Endothelial cell of hepatic sinusoid (primary cell): ENCODE measurements around the gene FIBCD1.

Experiments used
- in situ Hi-C: cut with HindIII; loops from 2 replicates; pipeline ENCODE4 v1.10.0; 2017; ENCODE audit warnings: low sequenced_read_pairs

The FIBCD1 gene

DNA sequence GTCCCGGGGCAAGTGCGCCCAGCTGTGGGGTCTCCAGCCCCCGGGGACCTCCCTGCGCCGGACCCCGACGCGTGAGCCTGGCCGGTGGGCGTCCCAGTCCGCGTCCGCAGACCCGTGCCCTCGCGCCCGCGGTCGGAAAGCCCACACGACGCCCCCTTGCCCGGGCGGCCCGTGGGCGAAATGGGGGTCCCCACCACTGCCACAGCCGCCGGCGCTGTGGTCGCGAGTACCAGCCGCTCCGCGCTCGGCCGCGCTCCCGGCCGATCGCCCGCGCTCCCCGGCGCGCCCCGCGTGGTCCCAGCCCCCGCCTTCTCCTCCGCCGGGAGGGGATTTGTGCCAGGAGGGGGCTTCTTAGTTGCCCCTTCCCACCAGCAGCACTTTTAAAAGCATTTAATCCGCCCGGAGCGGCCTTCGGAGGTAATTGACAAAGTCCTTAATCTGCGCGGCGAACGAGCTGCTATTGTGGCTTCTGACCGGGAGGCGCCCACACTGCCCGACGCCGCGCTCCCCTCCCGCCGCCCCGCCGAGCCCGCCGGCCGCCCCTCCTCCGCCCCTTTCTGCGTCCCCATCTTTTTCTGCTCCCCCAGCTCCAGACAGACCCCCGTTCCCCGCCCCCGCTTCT is 469 bp upstream of the FIBCD1 start:
- in situ Hi-C loops, result no loop called here

DNA sequence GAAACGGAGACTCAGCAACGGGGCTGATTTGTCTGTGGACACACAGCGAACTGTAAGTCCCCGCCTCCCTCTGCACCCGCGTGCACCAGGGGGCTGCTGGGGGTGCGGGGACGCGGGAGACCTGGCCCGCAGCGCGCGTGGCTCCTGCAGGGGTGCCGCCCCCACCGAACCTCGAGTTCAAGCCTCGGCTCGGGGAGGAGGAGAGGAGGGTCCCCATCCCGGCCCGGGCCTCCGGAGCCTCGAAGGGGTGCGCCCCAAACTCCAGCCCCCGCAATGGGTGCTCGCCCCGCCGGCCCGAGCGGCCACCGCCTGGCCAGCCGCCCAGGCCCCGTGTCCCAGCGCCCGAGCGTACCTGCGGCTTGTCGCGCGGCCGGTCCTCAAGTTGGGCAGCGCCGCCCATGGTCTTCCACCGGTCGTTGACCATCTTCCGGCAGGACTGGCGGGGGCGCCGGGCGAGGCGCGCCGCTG is 829 bp downstream of the FIBCD1 start:
- in situ Hi-C loops, result no loop called here

DNA sequence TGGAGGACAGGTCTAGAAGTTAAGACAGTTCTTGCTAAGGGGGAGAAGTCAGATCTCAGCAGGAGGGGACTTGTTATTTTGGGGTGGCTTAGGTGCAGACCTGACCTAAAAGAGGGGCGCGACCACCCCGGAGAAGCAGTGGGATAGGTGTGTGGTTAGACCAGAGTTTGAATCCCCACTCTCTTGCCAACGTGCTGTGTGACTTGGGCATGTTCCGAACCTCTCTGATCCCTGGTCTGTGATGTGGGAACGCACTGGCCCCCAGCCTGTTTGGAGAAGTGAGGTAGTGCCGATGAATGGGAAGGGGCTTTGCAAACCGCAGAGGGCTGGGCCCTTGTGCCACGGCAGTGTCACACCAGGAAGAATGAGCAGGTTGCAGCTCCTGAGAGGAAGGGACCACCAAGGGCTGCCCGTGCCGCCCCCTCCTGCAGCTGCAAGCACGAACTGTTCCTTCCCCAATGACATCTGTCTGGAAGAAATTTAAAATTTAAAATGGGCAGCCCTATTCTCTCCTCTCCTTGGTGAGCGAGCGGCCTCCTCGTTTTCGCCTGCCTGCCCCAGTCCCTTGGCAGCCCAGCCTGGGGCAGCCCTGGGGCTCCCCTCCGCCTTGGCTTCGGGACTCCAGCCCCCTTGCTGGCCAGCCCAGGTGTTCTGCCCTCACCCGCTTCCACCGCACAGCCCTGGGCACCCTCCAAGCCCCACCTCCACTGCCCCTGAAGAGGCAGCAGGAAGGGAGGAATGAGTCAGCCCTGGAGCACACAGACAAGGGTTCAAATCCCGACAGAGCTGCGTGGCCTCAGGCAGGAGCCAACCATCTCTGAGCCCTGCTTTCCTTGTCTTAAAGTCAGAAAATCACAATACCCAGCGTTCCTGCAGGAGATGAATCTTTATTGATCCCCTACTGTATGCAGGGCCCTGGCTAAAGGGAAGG is 1.6 kb downstream of the FIBCD1 start:
- in situ Hi-C loops, result no loop called here

DNA sequence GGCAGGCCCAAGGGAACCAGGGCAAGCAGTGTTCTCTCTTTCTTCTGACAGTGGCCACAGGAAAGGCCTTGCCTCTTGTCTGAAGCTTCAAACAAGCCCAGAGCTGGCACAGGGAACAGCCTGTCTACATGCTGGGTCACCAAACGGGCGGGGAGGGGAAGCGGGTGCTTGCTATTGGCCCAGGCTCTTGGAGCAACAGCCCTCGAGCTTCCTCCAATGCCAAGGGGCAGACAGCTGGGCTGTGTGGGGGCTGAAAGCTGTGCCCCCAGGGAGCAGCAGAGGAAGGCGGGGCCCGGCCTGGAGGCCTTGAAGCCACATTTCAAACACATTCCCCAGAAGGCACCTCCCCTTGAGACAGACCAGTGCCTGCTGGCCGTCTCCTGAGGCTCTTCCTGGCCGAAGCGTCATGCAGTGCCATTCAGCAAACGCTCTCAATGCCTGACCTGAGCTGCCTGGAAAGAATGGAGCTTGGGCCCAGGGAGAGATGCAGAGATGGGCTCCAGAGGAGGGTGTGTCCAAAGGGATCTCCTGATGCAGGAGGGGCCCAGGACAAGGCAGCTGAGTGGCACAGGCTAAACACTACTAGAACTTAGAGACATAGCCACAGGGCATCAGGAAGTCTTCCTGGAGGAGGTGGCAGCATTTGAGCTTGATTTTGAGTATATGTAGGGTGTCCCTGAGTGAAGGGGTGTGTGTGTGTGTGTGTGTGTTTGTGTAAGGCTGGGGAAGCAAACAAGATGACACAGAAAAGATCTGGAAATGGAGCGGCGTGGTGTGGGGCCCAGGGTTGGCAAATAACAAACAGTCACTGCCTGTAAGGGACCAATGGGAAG is 2.5 kb downstream of the FIBCD1 start:
- in situ Hi-C loops, result no loop called here

DNA sequence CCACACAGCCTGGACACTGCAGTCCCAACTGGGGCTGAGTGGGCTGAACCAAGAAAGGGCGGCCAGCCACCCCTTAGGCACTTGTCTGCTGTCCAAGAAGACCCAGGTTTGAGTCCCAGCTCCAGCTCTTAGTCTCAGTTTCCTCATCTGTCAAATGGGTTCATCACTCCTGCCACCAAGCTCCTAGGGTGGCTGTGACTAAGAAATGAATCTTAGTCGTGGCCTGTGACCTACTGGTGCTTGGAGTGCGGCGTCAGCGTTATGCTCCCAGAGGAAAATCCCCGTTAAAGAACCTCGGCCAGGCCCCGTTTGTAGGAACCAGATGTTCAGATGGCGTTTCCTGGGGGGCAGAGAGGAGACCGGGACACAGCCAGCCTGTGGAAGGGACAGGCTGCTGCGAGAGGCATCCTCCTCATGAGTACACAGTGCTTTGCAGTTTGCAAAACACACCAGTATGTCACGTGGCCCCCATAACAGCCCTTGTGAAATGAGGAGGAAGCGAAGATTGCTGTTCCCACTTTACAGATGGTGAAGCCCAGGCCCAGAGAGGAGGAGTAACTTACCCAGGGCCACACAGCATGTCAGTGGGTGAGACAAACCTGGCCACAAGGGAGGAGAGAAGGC is 3.3 kb downstream of the FIBCD1 start:
- in situ Hi-C loops, result no loop called here

DNA sequence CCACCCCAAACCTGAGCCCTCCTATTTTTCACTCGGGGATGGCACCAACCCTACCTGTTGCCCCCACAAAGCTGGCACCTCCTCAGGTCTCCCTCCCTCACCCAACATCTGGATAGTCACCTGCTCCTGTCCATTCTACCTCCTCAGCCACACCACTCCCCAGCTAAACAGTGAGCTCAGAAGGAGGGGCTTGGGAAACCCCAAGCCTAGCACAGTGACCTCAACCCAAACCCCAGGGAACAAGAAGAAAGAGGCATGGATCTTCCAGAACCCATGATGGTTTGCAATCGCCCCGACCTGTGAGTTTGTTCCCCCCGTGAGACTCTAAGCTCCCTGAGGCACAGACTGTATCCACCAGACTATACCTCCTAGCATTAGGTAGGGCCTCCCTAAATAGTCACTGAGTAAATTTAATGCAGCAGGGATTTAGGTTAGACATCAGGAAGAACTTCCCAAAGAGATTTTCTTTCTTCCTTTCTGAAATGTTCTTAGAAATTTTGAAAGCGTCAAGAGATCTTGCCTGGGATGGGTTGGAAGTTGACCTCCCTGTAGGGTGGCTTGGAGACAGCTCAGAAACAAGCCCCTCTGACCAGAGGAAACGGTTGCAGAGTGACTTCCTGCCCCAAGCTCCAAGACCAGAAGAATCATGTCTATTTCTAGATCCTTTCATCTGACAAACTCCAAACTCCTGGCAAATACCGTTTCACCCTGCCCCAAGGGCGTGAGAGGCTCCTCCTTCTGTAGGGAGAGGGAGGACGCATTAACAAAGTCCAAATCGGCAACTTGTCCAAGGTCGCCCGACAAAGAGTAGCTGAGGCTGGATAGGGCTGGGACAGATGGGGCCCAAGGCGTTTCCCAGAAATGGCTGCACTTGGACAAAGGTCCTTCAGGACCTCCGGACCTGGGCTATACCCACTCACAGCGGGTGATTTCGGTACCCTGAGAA is 4.1 kb downstream of the FIBCD1 start:
- in situ Hi-C loops, result no loop called here

DNA sequence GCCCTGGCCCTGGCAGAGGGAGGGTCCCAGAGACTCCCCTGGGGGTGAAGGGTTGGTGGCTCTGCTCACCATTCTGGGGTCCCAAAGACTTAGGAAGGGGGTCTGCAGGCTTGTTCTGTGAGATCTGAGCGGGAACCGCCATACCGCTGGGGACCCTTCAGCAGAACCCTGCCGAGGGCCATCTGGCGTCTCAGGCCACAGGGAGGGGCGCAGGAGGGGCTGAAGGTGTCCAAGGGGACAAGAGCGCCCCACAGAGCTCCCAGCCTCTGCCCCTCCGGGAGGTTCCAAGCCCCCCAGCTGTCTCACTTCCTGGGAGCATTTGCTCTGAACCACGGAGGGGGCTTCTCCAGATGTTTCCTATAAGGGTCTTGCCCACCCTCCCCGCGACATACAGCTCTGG is 4.8 kb downstream of the FIBCD1 start:
- in situ Hi-C loops, result no loop called here

DNA sequence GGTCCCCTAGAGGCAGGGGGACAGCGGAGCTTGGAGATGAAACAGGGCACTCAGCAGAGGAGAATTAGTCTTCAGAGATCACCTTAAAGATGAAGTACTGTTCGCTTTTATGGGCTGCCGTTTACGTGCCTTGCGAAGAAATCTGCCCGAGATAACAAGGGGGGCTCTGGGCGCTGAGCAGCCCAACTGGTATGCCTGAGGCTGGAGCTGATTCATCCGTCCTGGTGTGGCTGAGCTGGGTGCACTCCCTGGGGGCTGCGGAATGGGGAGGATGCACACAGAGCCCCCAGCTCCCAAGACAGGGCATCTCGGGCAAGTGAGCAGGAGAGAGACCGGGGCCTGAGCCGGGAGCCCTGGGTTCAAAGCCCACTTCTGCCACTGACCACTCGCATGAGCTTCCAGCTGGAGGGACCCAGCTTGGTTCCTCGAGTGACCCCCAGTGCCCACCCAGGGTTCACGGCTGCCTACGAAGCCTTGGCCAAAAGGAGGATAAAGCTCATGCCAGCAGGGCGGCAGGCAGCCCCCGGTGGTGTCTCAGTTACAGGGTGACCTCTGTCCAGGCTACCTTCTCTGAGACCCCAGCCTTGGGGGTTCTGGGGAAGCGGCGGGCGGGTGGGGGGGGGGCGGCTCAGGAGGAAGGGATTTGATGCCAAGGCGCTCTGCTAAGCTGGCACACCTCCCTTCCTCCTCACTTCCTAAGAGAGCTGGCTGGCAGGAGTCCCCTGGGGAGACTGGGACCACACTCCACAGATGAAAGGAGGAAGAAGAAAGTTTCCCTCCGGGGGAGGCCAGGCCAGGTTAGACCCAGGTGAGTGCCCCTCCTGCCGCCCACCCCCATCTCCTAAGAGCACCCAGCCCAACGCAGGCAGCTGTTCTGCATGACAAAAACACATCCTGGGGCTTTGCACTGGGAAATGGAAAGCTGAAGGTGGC is 5.7 kb downstream of the FIBCD1 start:
- in situ Hi-C loops, result no loop called here

DNA sequence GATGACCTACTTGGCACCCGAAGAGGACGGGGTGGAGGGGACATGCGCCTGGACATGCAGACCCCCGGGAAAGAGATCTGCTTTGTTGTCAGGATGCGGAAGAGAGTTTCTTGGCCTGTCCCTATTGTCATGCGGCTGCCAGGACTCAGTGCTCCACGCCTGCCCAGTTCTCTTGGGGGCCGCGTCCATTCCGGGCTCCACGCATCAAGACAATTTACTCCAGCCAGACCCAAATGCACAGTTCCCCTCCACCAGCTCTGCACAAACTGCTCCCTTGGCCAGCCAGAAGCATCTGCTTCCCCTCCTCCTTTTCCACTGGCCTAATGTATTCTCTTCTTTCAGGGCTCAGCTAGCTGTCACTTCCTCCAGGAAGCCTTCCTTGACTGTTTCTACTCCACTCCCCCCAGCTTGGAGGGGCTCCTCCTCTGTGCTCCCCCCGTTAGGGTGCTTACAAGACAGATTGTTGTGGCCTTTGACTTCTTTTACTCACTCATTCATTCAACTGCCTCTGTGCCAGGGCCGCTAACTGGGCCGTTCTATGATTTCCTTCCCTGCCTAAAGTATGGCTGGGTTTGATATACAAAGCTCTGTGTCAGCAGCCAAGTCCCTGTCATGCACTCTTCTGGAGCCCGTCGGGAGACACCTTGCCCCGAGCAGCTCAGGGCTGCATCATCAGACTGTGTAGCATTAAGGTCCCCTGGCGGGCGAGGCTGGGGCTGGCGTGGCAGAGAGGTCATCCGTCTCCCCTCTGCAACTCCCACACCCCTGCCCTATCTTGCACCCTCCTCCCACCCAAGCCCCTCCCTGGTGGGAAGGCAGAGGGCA is 6.6 kb downstream of the FIBCD1 start:
- in situ Hi-C loops, result no loop called here

DNA sequence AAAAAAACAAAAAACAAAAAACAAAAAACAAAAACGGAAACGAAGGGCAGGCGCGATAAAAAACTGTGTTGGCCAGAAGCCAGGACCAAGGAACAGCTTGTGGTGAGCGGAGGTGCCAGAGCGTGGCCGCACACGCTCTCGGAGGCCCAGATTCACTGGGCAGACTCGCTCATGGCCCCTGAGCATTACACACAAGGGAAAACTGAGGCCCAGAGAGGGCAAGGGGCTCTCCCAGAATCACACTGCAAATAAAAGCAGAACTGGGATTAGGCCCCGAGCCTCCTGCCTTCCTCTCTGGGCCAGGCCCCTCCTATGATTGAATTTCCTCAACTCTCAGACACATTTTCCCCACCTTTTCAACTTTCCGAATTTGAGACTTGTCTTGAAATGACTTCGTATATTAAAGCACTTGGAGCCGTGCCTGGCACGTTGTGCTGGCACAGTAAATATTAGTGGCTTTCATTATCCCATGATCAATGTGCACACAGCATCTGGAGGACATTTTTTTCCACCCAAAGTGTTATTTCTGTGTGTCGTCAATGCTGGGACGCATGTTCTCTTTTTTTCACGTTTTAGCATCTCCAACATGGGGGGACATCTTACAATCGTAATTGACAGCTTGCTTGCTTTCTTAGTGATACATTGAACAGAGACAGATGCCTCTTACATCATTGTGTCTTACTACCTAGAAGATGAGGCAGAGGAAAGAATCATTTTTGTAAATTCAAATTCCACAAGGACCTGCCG is 7.4 kb downstream of the FIBCD1 start:
- in situ Hi-C loops, result no loop called here

DNA sequence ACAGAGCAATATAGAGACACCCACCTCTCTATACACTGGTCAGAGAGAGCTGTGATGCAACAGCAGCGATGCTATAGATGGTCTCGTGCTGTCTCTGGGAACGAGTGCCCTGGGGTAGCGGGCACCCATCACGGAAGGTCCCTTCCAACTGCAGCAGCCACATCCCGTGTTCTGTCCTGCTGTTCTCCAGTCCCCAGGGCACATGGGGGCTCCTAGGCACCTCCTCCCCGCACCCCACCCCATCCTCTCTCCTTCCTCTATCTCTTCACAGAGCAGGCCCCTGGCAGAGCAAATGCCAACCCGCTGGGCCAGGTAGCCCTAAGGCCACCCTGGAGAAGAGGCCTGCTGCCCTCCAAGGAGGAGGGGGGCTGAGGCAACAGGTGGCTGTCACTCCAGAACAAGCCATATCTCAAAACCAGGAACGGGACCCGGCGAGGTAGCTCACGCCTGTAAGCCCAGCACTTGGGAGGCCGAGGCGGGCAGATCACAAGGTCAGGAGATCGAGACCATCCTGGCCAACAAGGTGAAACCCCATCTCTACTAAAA is 8.2 kb downstream of the FIBCD1 start:
- in situ Hi-C loops, result no loop called here

DNA sequence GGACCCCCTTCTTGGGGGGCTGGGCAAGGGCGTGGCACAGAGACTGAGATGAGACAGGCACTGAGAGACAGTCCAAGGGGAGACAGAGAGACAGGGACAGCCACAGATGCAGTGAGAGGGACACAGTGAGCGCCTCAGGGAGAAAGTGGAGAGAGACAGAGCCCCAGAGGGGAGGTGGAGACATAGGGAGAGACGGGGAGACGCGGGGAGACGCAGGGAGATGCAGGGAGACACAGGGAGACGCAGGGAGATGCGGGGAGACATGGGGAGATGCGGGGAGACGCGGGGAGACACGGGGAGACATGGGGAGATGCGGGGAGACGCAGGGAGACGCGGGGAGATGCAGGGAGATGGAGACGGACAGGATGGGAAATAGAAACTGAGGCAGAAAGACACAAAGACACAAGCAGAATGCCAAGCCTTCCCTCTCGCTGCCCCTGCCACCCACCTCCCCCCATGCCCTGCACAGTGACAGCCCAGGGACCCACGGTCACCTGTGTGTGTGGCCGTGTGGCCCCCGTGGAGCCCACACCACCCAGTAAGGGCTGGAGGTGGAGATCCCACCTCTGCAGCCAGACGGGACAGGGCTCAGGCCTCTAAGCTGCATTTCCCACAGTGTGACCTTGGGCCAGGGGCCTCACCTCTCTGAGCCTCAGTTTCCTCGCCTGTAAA is 8.8 kb downstream of the FIBCD1 start:
- in situ Hi-C loops, result no loop called here

DNA sequence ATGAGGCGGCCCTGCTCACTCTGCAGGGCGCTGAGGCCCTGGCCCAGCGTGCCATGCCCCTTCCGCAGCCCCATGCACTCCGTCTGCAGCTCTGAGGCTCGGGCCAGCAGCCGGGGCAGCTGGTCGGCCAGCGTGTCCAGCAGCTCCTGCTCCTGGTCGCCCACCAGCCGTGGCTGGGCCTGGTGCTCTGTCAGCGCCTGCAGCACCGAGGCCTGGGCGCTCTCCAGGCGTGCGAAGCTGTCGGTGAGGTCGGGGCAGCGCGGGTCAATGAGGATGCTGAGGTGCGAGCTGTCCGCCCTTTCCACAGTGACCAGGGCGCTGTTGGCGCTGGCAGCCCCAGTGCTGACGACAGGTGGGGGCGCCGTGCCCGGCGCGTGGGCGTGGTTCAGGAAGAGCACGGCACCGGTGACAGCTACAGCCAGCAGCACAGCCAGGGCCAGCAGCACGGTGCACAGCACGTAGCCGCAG is 9.4 kb downstream of the FIBCD1 start:
- in situ Hi-C loops, result no loop called here

DNA sequence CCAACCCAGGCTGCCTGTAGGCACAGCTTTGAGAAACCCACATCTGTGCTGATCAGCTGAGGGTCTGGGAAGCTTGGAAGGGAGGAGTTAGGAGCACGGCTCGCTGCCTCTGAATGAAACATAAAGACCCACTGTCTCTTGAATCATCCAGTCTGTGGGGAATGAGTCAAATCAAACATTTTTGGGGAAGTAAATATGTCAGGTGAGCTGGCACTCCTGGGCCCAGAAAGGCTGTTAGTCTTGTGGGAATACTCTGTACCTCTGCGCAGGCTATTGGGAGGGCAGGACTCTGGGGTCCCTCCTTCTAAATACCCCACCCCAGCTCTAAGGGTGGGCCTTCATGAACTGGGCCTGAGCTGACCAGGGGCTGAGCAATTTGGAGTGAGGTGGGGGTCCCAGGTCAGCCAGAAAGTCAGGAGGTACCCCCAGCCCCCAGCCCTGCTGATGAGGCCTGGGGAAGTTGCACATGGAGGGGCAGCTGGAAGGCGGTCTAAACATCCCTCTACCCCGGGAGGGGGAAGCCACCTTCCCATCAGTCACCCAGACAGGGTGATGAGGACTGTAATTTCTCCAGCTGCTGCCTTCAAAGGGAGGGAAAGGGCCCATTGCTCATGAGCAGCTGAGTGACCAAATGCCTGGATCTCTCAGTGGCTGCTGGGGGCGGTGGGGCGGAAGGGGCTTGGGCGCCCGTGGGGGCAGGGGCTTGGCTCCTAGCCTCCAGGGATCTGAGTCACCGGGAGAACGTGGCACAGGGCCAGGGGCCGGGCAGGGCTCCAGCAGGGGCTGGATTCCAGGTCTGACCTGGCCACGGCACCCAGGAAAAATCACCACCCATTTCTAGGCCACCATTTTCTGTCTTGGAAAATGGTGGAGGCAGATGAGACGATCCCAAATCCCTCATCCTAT is 10.8 kb downstream of the FIBCD1 start:
- in situ Hi-C loops, result no loop called here

DNA sequence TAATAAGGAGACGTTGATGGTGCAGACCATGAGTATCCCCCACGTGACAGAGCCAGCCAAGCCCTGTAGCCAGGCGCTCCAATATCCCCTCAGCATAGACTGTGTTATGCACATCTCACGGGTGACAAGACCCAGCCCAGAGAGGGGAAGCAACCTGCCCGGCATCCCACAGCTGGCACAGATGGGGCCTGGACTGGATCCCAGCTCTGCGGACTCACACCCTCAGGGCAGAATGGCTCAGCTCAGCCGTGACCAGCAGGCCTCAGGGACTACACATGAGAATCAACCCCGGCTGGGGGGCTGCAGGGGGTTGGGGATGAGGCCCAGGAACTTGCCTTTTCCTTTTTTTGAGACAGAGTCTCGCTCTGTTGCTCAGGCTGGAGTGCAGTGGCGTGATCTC is 11.7 kb downstream of the FIBCD1 start:
- in situ Hi-C loops, result no loop called here
